HUES6 (cell line): ENCODE data around the gene LY86.
"Not testable (repeated sequence)": the region's sequence is repeated elsewhere in the genome, so short reads cannot be mapped to it uniquely, and the experiment has no call there.

Source experiments
- H3K27ac ChIP-seq: 2 replicates; pipeline ENCODE4 v1.7.0; 2013; ENCODE audit warnings: low read depth, mild to moderate bottlenecking, low read length, inconsistent platforms
- H3K27me3 ChIP-seq: 2 replicates; pipeline ENCODE4 v1.6.1; 2013; ENCODE audit warnings: low read length; ENCODE audit not compliant: control insufficient read depth, insufficient read depth
- H3K36me3 ChIP-seq: 2 replicates; pipeline ENCODE4 v1.6.1; 2013; ENCODE audit warnings: low read length; ENCODE audit not compliant: control insufficient read depth, insufficient read depth
- H3K4me1 ChIP-seq: 2 replicates; pipeline ENCODE4 v1.6.1; 2013; ENCODE audit warnings: low read length; ENCODE audit not compliant: control insufficient read depth, insufficient read depth
- H3K4me3 ChIP-seq: 2 replicates; pipeline ENCODE4 v1.5.1; 2013; ENCODE audit warnings: low read depth, low read length
- H3K9ac ChIP-seq: one replicate; pipeline ENCODE4 v1.6.1; 2013; ENCODE audit warnings: mild to moderate bottlenecking, low read length
- H3K9me3 ChIP-seq: 2 replicates; pipeline ENCODE4 v1.6.1; 2013; ENCODE audit warnings: low read depth, low read length; ENCODE audit not compliant: control insufficient read depth, insufficient read depth

LY86 gene

GRCh38 chr6:6612308-6612707, 23.8 kb downstream of the LY86 start:
- Histone ChIP-seq H3K4me1 (no peaks in the 10 kb centered on the region), H3K27me3 (no peaks in the 10 kb centered on the region), H3K9ac (no peak overlapping the region), H3K9me3 (no peaks in the 10 kb centered on the region), H3K4me3 (no peak overlapping the region), H3K27ac (no peak overlapping the region), H3K36me3 (no peaks in the 10 kb centered on the region)

- H3K27me3 ChIP-seq, H3K9ac ChIP-seq, H3K4me3 ChIP-seq, H3K9me3 ChIP-seq, H3K36me3 ChIP-seq, H3K4me1 ChIP-seq, H3K27ac ChIP-seq: not testable (repeated sequence)
Measured at GRCh38 chr6:6613103-6613718, 24.7 kb downstream of the LY86 start.

DNA sequence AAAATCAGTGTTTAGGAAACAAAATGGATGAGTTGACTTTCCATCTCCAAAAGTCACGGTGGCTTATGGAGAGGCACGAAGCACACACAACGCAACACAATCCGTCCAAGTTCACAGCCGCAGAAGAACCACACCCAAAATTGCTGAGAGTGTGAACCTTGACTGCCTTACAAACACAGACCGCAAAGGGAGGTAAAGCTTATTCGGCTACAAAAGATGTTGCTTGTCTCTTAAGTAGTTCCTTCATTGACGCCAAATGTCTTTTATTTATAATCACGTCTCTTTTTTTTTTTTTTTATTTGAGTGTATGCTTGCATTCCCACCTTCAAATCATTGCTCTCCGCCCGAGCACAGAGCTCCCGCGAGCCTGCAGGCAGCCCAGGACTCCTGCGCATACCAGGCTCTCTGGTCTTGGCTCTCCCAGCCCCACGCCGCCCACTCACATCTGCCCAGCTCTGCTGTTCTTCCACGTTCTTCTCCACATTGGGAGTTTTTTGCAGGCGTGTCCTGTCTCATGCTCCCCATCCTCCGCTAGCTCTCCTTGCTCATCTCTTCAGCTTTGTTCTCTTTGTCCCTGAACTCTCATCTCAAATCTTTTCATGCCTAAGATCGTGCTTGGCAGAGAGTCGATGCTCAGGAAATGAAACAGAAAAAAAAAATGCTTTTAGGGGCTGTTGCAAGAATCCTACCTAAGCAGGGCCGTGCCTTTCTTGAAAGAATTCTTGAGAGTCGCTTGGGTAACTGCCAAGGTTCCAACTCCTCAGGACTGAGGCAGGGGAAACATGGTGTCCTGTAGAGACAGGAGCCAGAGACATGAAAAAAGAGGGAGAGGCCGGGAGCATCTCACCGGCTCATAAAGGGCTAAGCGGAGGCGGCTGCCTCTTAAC, 25.8 kb downstream of the LY86 start:
- no peaks in the 10 kb centered on the region for H3K9me3 ChIP-seq
- H3K36me3 ChIP-seq: no peaks in the 10 kb centered on the region
- no peaks in the 10 kb centered on the region for H3K27me3 ChIP-seq
- H3K27ac ChIP-seq: no peak overlapping the region
- H3K4me1 ChIP-seq: no peaks in the 10 kb centered on the region
- H3K4me3 ChIP-seq: no peak overlapping the region
- H3K9ac ChIP-seq: no peak overlapping the region

DNA sequence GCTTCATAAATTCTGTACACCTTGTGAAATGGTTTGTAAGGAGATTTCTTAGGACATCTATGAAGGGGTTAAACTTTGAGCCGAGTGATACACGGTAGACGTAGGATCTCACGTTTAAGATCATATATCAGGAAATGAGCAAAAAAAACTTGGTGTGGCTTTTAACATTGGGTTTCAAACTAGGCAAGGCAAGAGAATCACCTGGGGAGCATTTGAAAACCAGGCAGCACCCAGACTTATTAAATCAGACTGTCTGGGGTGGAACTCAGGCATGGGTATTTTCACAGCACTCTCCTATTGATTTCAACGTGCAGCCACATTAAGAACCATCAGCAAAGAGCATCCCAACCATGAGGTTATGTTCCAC, 26.4 kb downstream of the LY86 start:
- Histone ChIP-seq H3K27ac (no peak overlapping the region), H3K36me3 (no peaks in the 10 kb centered on the region), H3K9me3 (no peaks in the 10 kb centered on the region)

GRCh38 chr6:6616656-6617055, 28.1 kb downstream of the LY86 start:
- H3K27me3 ChIP-seq: no peaks in the 10 kb centered on the region
- no peaks in the 10 kb centered on the region for H3K36me3 ChIP-seq
- H3K9me3 ChIP-seq: no peaks in the 10 kb centered on the region
- no peaks in the 10 kb centered on the region for H3K4me1 ChIP-seq
- no peak overlapping the region for H3K27ac ChIP-seq
- H3K4me3 ChIP-seq: no peak overlapping the region
- H3K9ac ChIP-seq: no peak overlapping the region

More for the DNA sequence above, 26.4 kb downstream of the LY86 start:
- Histone ChIP-seq H3K27me3 (no peaks in the 10 kb centered on the region), H3K4me3 (no peak overlapping the region), H3K9ac (no peak overlapping the region), H3K4me1 (no peaks in the 10 kb centered on the region)

DNA sequence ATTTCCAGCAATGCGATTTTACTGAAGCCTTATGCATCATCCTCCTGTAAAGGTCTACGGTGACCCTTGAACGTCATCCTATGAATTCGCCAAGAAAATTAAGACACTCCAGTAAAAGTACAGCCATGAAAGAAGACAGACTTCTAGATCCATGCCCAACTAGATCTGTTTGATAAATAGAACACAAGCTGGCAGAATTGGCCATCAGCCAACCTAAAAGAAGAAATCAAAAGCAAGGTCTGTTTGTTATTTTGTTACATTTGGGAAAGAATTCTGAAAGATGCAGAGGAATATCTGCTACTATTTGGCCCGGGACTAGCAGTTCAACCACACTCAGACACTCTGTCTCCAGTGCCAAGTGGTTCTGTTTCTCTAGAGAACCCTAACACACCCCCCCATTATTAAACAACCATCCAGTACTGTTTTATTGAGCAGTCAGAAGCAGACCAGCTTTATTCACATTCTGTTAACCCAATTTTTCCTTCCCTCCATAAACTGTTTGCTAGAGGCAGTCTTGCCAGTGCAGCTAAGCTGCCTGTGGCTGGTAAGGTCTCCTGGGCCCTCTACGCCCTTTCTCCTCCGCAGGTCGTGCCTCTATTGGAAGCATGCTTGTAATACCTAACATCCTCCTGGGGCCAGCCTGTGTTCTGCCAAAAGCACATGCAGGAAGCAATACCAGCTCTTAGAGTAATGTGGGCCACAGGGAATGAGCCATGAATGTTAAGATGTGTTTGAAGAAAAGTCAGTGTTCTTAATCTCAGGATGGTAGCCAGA, 30.7 kb downstream of the LY86 start:
- Histone ChIP-seq H3K27ac (no peak overlapping the region), H3K36me3 (no peaks in the 10 kb centered on the region), H3K27me3 (no peaks in the 10 kb centered on the region), H3K9me3 (no peaks in the 10 kb centered on the region), H3K9ac (no peak overlapping the region), H3K4me1 (no peaks in the 10 kb centered on the region), H3K4me3 (no peak overlapping the region)

GRCh38 chr6:6620766-6621425, 32.4 kb downstream of the LY86 start:
- no peaks in the 10 kb centered on the region for H3K36me3 ChIP-seq
- no peak overlapping the region for H3K4me3 ChIP-seq
- H3K27me3 ChIP-seq: no peaks in the 10 kb centered on the region; the same call in 1 of the 2 replicates
- no peak overlapping the region for H3K9ac ChIP-seq
- no peaks in the 10 kb centered on the region for H3K9me3 ChIP-seq
- H3K4me1 ChIP-seq: no peaks in the 10 kb centered on the region
- no peak overlapping the region for H3K27ac ChIP-seq

DNA sequence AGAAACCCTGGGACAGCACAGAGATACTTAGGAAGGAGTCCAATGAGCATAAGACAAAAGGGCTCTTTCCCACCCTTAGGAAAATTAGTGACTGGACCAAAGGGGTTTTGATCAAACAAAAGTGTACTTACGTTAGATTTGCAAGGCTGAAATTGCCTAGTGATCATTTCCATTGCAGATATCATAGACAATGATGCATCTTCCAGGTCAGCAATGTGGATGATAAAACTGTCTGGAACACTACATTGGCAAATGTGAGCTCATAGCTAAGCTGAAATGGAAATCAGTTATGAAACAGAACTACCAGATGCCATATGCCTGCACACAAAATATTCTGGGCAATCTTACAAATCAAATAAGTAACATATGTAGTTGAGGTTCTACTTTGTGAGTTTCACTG, 34.0 kb downstream of the LY86 start:
- Histone ChIP-seq H3K27me3 (no peaks in the 10 kb centered on the region; the same call in 1 of the 2 replicates), H3K4me3 (no peak overlapping the region), H3K9me3 (no peaks in the 10 kb centered on the region), H3K9ac (no peak overlapping the region), H3K36me3 (no peaks in the 10 kb centered on the region), H3K4me1 (no peaks in the 10 kb centered on the region), H3K27ac (no peak overlapping the region)

DNA sequence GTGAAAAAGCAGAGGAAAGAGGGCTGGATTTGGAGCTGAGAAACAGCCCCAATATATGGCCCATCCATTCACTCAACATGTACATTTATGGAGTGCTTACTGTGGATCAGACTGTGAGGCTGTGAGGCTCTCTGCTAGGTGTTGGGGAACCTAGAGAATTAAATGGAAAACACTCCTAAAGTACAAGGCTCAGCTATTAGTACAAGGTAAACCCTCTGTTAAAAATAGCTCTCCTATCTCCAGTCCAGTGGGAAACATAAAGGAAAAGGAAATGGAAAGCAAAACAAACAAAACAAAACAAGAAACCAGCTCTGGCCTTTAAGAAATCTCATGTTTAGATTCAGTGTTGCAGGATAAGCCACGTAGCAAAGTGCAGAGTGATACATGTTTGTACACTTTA, 35.0 kb downstream of the LY86 start:
- Histone ChIP-seq H3K27ac (no peak overlapping the region), H3K27me3 (no peaks in the 10 kb centered on the region; the same call in 1 of the 2 replicates), H3K4me3 (no peak overlapping the region), H3K9me3 (no peaks in the 10 kb centered on the region), H3K4me1 (no peaks in the 10 kb centered on the region), H3K36me3 (no peaks in the 10 kb centered on the region), H3K9ac (no peak overlapping the region)

- no peaks in the 10 kb centered on the region for H3K9me3 ChIP-seq
- no peaks in the 10 kb centered on the region; the same call in 1 of the 2 replicates for H3K27me3 ChIP-seq
- no peak overlapping the region for H3K4me3 ChIP-seq
- H3K27ac ChIP-seq: no peak overlapping the region
- no peaks in the 10 kb centered on the region for H3K36me3 ChIP-seq
- H3K4me1 ChIP-seq: no peaks in the 10 kb centered on the region
- H3K9ac ChIP-seq: no peak overlapping the region
Measured at GRCh38 chr6:6624269-6624990, 35.9 kb downstream of the LY86 start.
